Caco-2 (cell line): Measurements from ENCODE around the gene USP37. TPM values are rescaled to one million over a fixed set of nuclear protein-coding genes. Genes with fewer than 3 reads are reported as not detected.
A peak's percentile ranks its signal among the peaks of the same experiment; 100 is the strongest.

ENCODE experiments used
- BruUV-seq: library from RNA; stranded (reverse); fragments of 400-500 nt; replicated peaks from 2 replicates; lab custom pipeline; 2021; lab: Mats Ljungman, UMichigan
- CTCF ChIA-PET: fragments of 300-600 bp; sonication (Branson Sonifier 250); formaldehyde crosslinking; loops from one replicate; lab custom pipeline; 2022; ENCODE audit warnings: antibody characterized with exemption; lab: Charles Lee
- POLR2A ChIA-PET: fragments of 300-600 bp; sonication (Branson Sonifier 250); formaldehyde crosslinking; loops from one replicate; lab custom pipeline; 2022; ENCODE audit warnings: antibody characterized with exemption; lab: Charles Lee
- DNase-seq, 2 experiments: peaks; one replicate each; pipeline versions ENCODE4 v3.0.0 to v3.0.0-alpha.2; 2020 to 2022
- H3K27me3 ChIP-seq: replicated peaks from 2 replicates; pipeline ENCODE4 v1.6.0; 2011; ENCODE audit warnings: low read length; ENCODE audit not compliant: control insufficient read depth, insufficient read depth
- H3K36me3 ChIP-seq: 2 replicates; pipeline ENCODE4 v1.5.1; 2011; ENCODE audit warnings: low read length; ENCODE audit not compliant: control insufficient read depth, insufficient read depth
- H3K4me1 ChIP-seq: fragments of 250-450 bp; sonication (Bioruptor Pico); 2 replicates; pipeline ENCODE4 v1.5.1; 2020; ENCODE audit warnings: mild to moderate bottlenecking
- H3K4me3 ChIP-seq: 2 replicates; pipeline ENCODE4 v1.5.1; 2011; ENCODE audit warnings: low read depth, mild to moderate bottlenecking, control low read depth, low read length
- H3K9me3 ChIP-seq: fragments of 250-450 bp; sonication (Bioruptor Pico); 2 replicates; pipeline ENCODE4 v1.5.1; 2020; ENCODE audit warnings: mild to moderate bottlenecking, moderate library complexity
- H3K27ac Mint-ChIP-seq: one replicate; pipeline ENCODE4 v1.8.0; 2022; ENCODE audit warnings: mixed read lengths; ENCODE audit not compliant: unreplicated experiment
- H3K27me3 Mint-ChIP-seq: one replicate; pipeline ENCODE4 v1.8.0; 2022; ENCODE audit warnings: mixed read lengths; ENCODE audit not compliant: insufficient read depth, unreplicated experiment
- H3K36me3 Mint-ChIP-seq: one replicate; pipeline ENCODE4 v1.8.0; 2022; ENCODE audit warnings: mild to moderate bottlenecking, mixed read lengths; ENCODE audit not compliant: insufficient read depth, unreplicated experiment
- H3K4me1 Mint-ChIP-seq: one replicate; pipeline ENCODE4 v1.8.0; 2022; ENCODE audit warnings: low read depth, mixed read lengths; ENCODE audit not compliant: unreplicated experiment
- H3K4me3 Mint-ChIP-seq: one replicate; pipeline ENCODE4 v1.8.0; 2022; ENCODE audit warnings: mild to moderate bottlenecking, moderate library complexity, mixed read lengths; ENCODE audit not compliant: unreplicated experiment
- H3K9me3 Mint-ChIP-seq: one replicate; pipeline ENCODE4 v1.8.0; 2022; ENCODE audit warnings: mixed read lengths; ENCODE audit not compliant: unreplicated experiment
- CTCF ChIP-seq, 2 experiments: fragments of 200-600 bp in 1 of 2; IDR thresholded peaks; 1 replicate in 1 of 2; 2 replicates in 1 of 2; pipeline versions ENCODE4 v1.5.1 to v1.8.0; 2011 to 2022; ENCODE audit warnings: antibody characterized with exemption in 1 of 2, control low read depth in 1 of 2, inconsistent platforms in 1 of 2, low read depth in 1 of 2, low read length in 1 of 2, mild to moderate bottlenecking in 1 of 2, moderate library complexity in 1 of 2; ENCODE audit not compliant: insufficient read depth in 1 of 2, severe bottlenecking in 1 of 2, unreplicated experiment in 1 of 2
- intact Hi-C: fragments of 100-400 bp; cut with micrococcal nuclease; formaldehyde crosslinking; loops from one replicate; pipeline ENCODE4 v1.10.0; 2022; ENCODE audit not compliant: unreplicated experiment
- total RNA-seq: library from RNA; stranded (reverse); gene quantifications from 2 replicates; pipeline ENCODE4 v1.2.3, GENCODE V29; 2022

The USP37 gene
- total RNA-seq, 1 experiment from 2014 or later: 22.2 TPM

GRCh38 chr2:218429911-218430692 lies 138.0 kb downstream of the USP37 start:
- no peak for DNase-seq
- peaks cover 14% of the 10 kb centered on the region for H3K36me3 ChIP-seq
- no peaks in the 10 kb centered on the region for H3K4me1 ChIP-seq
- BruUV-seq: no TSS peak
- Mint-ChIP-seq H3K4me1 (peaks cover 6% of the 10 kb centered on the region), H3K9me3 (no peaks in the 10 kb centered on the region), H3K36me3 (peaks cover 98% of the 10 kb centered on the region), H3K27me3 (no peaks in the 10 kb centered on the region), H3K4me3 (no peak overlapping the region), H3K27ac (peak overlapping the region; percentile 14)
- POLR2A ChIA-PET: interaction anchor here (0.8 to 1.4 kb wide), 3 partner anchors 11 to 15 kb away, joined by 4 to 5 read pairs (median 4); partner anchors contain the start of gene VIL1
- CTCF ChIA-PET: interaction anchor here (1.4 kb wide), 1 partner anchor 11 kb away, joined by 11 read pairs; the partner anchor contains the start of gene VIL1
- no peaks in the 10 kb centered on the region for H3K27me3 ChIP-seq
- intact Hi-C loops: no loop called here
- no peaks in the 10 kb centered on the region for H3K9me3 ChIP-seq
- H3K4me3 ChIP-seq: no peak overlapping the region
- no peak for TF ChIP-seq CTCF (IDR thresholded peaks at IDR 0.05; ENCODE audit: insufficient read depth in 1 of 2, low read depth in 1 of 2, low read length in 1 of 2, severe bottlenecking in 1 of 2, unreplicated experiment in 1 of 2)

GRCh38 chr2:218428846-218429558 lies 139.1 kb downstream of the USP37 start:
- H3K36me3 Mint-ChIP-seq: peaks cover 98% of the 10 kb centered on the region
- no peaks in the 10 kb centered on the region for H3K4me1 Mint-ChIP-seq
- CTCF ChIA-PET: no interaction called here
- no peak overlapping the region for H3K4me3 ChIP-seq
- BruUV-seq: no TSS peak
- no peak for TF ChIP-seq CTCF (IDR thresholded peaks at IDR 0.05; ENCODE audit: insufficient read depth in 1 of 2, low read depth in 1 of 2, low read length in 1 of 2, severe bottlenecking in 1 of 2, unreplicated experiment in 1 of 2)
- no peaks in the 10 kb centered on the region for H3K9me3 ChIP-seq
- H3K9me3 Mint-ChIP-seq: no peaks in the 10 kb centered on the region
- no peak for DNase-seq
- H3K4me1 ChIP-seq: no peaks in the 10 kb centered on the region
- no peak overlapping the region for H3K4me3 Mint-ChIP-seq
- intact Hi-C loops: no loop called here
- POLR2A ChIA-PET: interaction anchor here (1.0 kb wide), 1 partner anchor 10 kb away, joined by 4 read pairs; the partner anchor contains the start of gene VIL1
- H3K36me3 ChIP-seq: peaks cover 14% of the 10 kb centered on the region
- no peaks in the 10 kb centered on the region for H3K27me3 ChIP-seq
- H3K27me3 Mint-ChIP-seq: no peaks in the 10 kb centered on the region
- no peak overlapping the region for H3K27ac Mint-ChIP-seq

- ChIA-PET CTCF (no interaction called here), POLR2A (no interaction called here)
- peaks cover 14% of the 10 kb centered on the region for H3K36me3 ChIP-seq
- Mint-ChIP-seq H3K27ac (no peak overlapping the region), H3K27me3 (no peaks in the 10 kb centered on the region), H3K36me3 (peaks cover 97% of the 10 kb centered on the region), H3K4me1 (no peaks in the 10 kb centered on the region), H3K4me3 (no peak overlapping the region), H3K9me3 (no peaks in the 10 kb centered on the region)
- H3K9me3 ChIP-seq: no peaks in the 10 kb centered on the region
- no peak for DNase-seq
- H3K4me1 ChIP-seq: no peaks in the 10 kb centered on the region
- H3K27me3 ChIP-seq: no peaks in the 10 kb centered on the region
- no peak overlapping the region for H3K4me3 ChIP-seq
- BruUV-seq: no TSS peak
- intact Hi-C loops: no loop called here
- no peak for TF ChIP-seq CTCF (IDR thresholded peaks at IDR 0.05; ENCODE audit: insufficient read depth in 1 of 2, low read depth in 1 of 2, low read length in 1 of 2, severe bottlenecking in 1 of 2, unreplicated experiment in 1 of 2)
Observed at GRCh38 chr2:218427741-218428140, 140.4 kb downstream of the USP37 start.
